Upper lobe of left lung (tissue), 4 donors: ENCODE measurements around the gene PCCB.

Source experiments
- CTCF ChIP-seq, 6 experiments: fragments of 450-650 bp in 4 of 6; fragments of 200-600 bp in 2 of 6; sonication (generic) in 2 of 6; IDR thresholded peaks; one replicate each; pipeline ENCODE4 v1.5.1; 2016 to 2019; ENCODE audit warnings: antibody characterized with exemption in 6 of 6
- POLR2A ChIP-seq, 4 donors: fragments of 450-650 bp; IDR thresholded peaks; one replicate each; pipeline ENCODE4 v1.5.1; 2016 to 2017; ENCODE audit warnings: antibody characterized with exemption in 4 of 4, mild to moderate bottlenecking in 2 of 4

- TF ChIP-seq CTCF (IDR thresholded peaks at IDR 0.05) (no peak), POLR2A (IDR thresholded peaks at IDR 0.05) (no peak)
Measured at GRCh38 chr3:136245691-136246090, 4.4 kb upstream of the PCCB start.
